ENCODE results near the gene USP54. TPM values are rescaled to one million over a fixed set of nuclear protein-coding genes. Genes with fewer than 3 reads are reported as not detected.

USP54 gene
- total and polyA plus RNA-seq, 2 donors from 2014 or later, result 5.8 to 46.9 TPM

- H3K9ac ChIP-seq (ENCODE audit: low read length in 3 of 3), result no peak overlapping the region
- TF ChIP-seq CTCF (IDR thresholded peaks at IDR 0.05; ENCODE audit: borderline replicate concordance, extremely low read depth, insufficient read depth), result no peak
- no peak overlapping the region for H3K4me3 ChIP-seq (ENCODE audit: low read length in 3 of 3)
- FAIRE-seq (no peak), DNase-seq (no peak)
- H3K27me3 ChIP-seq (ENCODE audit: control insufficient read depth, insufficient read depth, low read length), result no peaks in the 10 kb centered on the region
- H3K4me1 ChIP-seq (ENCODE audit: control insufficient read depth in 2 of 3, insufficient read depth in 2 of 3, low read depth in 1 of 3, low read length in 3 of 3), result no peaks in the 10 kb centered on the region
- H3K9me3 ChIP-seq (ENCODE audit: control insufficient read depth in 2 of 3, insufficient read depth in 1 of 3, low read length in 3 of 3), result no peaks in the 10 kb centered on the region
- peaks cover 0 to 32% (median 18%) of the 10 kb centered on the region in 3 donors for H3K36me3 ChIP-seq (ENCODE audit: control insufficient read depth in 2 of 3, insufficient read depth in 3 of 3, low read length in 3 of 3)
- H3K27ac ChIP-seq (ENCODE audit: low read depth in 2 of 2, low read length in 2 of 2), result no peak overlapping the region
- intact Hi-C loops (cut with DNase I), result no loop called here
Measured at GRCh38 chr10:73469579-73469978, 121.6 kb downstream of the USP54 start.

- Histone ChIP-seq H3K27ac (ENCODE audit: low read depth in 2 of 2, low read length in 2 of 2) (no peak overlapping the region), H3K36me3 (ENCODE audit: control insufficient read depth in 2 of 3, insufficient read depth in 3 of 3, low read length in 3 of 3) (peaks cover 2 to 32% (median 16%) of the 10 kb centered on the region in 3 donors), H3K9me3 (ENCODE audit: control insufficient read depth in 2 of 3, insufficient read depth in 1 of 3, low read length in 3 of 3) (no peaks in the 10 kb centered on the region), H3K4me3 (ENCODE audit: low read length in 3 of 3) (no peak overlapping the region), H3K4me1 (ENCODE audit: control insufficient read depth in 2 of 3, insufficient read depth in 2 of 3, low read depth in 1 of 3, low read length in 3 of 3) (no peaks in the 10 kb centered on the region), H3K9ac (ENCODE audit: low read length in 3 of 3) (no peak overlapping the region), H3K27me3 (ENCODE audit: control insufficient read depth, insufficient read depth, low read length) (no peaks in the 10 kb centered on the region)
- intact Hi-C loops (cut with DNase I), result no loop called here
- no peak for DNase-seq
- no peak for TF ChIP-seq CTCF (IDR thresholded peaks at IDR 0.05; ENCODE audit: borderline replicate concordance, extremely low read depth, insufficient read depth)
- FAIRE-seq, result no peak
Measured at GRCh38 chr10:73467206-73467605, 123.9 kb downstream of the USP54 start.

- H3K36me3 ChIP-seq (ENCODE audit: control insufficient read depth in 2 of 3, insufficient read depth in 3 of 3, low read length in 3 of 3), result peaks cover 2 to 34% (median 14%) of the 10 kb centered on the region in 3 donors
- H3K27ac ChIP-seq (ENCODE audit: low read depth in 2 of 2, low read length in 2 of 2), result no peak overlapping the region
- no peaks in the 10 kb centered on the region for H3K4me1 ChIP-seq (ENCODE audit: control insufficient read depth in 2 of 3, insufficient read depth in 2 of 3, low read depth in 1 of 3, low read length in 3 of 3)
- no peak for TF ChIP-seq CTCF (IDR thresholded peaks at IDR 0.05; ENCODE audit: borderline replicate concordance, extremely low read depth, insufficient read depth)
- no peak overlapping the region for H3K9ac ChIP-seq (ENCODE audit: low read length in 3 of 3)
- no peaks in the 10 kb centered on the region for H3K9me3 ChIP-seq (ENCODE audit: control insufficient read depth in 2 of 3, insufficient read depth in 1 of 3, low read length in 3 of 3)
- DNase-seq (no peak), FAIRE-seq (no peak)
- H3K4me3 ChIP-seq (ENCODE audit: low read length in 3 of 3), result no peak overlapping the region
- no peaks in the 10 kb centered on the region for H3K27me3 ChIP-seq (ENCODE audit: control insufficient read depth, insufficient read depth, low read length)
- intact Hi-C loops (cut with DNase I), result no loop called here
Measured at GRCh38 chr10:73465978-73466726, 125.0 kb downstream of the USP54 start.

All from kidney (tissue), 14 donors.